T-cell (primary cell): ENCODE measurements around the gene OTOS. TPM values are rescaled to one million over a fixed set of nuclear protein-coding genes. Genes with fewer than 3 reads are reported as not detected.

ENCODE experiments used
- ATAC-seq, 4 experiments: fragments of 200-7000 bp in 3 of 4; fragments of 150-1000 bp in 1 of 4; cut with Tn5 transposase; replicated peaks in 1 of 4; 1 replicate in 3 of 4; 2 replicates in 1 of 4; pipeline ENCODE4 v1.10.0; 2021; ENCODE audit warnings: moderate library complexity in 3 of 4, mild to moderate bottlenecking in 2 of 4, moderate number of reproducible peaks in 1 of 4
- CTCF ChIA-PET, 2 donors: fragments of 300-600 bp; sonication (Branson Sonifier 250); formaldehyde crosslinking; loops; one replicate each; lab custom pipeline; 2022; ENCODE audit warnings: antibody characterized with exemption in 2 of 2; lab: Charles Lee
- POLR2A ChIA-PET, 2 donors: fragments of 300-600 bp; sonication (Branson Sonifier 250); formaldehyde crosslinking; loops; one replicate each; lab custom pipeline; 2022; ENCODE audit warnings: antibody characterized with exemption in 2 of 2; lab: Charles Lee
- DNase-seq, 35 experiments: peaks; one replicate each; pipeline versions ENCODE4 v3.0.0 to v3.0.0-alpha.2; 2013 to 2023
- H3K27ac ChIP-seq: one replicate; pipeline ENCODE4 v1.5.1; 2013; ENCODE audit warnings: low read length
- H3K27me3 ChIP-seq, 2 experiments: replicated peaks in 1 of 2; 1 replicate in 1 of 2; 2 replicates in 1 of 2; pipeline versions ENCODE4 v1.6.1 to v1.7.0; 2013; ENCODE audit warnings: low read length in 1 of 2, mixed read lengths in 1 of 2; ENCODE audit not compliant: control insufficient read depth in 2 of 2, insufficient read depth in 2 of 2; ENCODE audit errors: extremely low read depth in 1 of 2
- H3K36me3 ChIP-seq, 2 donors: 1 replicate in 1 of 2; 2 replicates in 1 of 2; pipeline versions ENCODE4 v1.6.1 to v1.7.0; 2013; ENCODE audit warnings: low read length in 1 of 2; ENCODE audit not compliant: control insufficient read depth in 2 of 2, insufficient read depth in 1 of 2; ENCODE audit errors: extremely low read depth in 1 of 2
- H3K4me1 ChIP-seq, 2 experiments: 1 replicate in 1 of 2; 2 replicates in 1 of 2; pipeline versions ENCODE4 v1.6.1 to v1.7.0; 2013; ENCODE audit warnings: low read length in 2 of 2, mixed read lengths in 1 of 2; ENCODE audit not compliant: insufficient read depth in 2 of 2, control insufficient read depth in 1 of 2; ENCODE audit errors: extremely low read depth in 1 of 2
- H3K4me3 ChIP-seq, 2 donors: 1 replicate in 1 of 2; 2 replicates in 1 of 2; pipeline versions ENCODE4 v1.5.1 to v1.7.0; 2013; ENCODE audit warnings: mild to moderate bottlenecking in 2 of 2, low read length in 1 of 2, moderate library complexity in 1 of 2; ENCODE audit not compliant: control insufficient read depth in 1 of 2; ENCODE audit errors: extremely low read depth in 1 of 2
- H3K9me3 ChIP-seq: 2 replicates; pipeline ENCODE4 v1.7.0; 2013
- H3K27ac Mint-ChIP-seq, 2 donors: one replicate each; pipeline ENCODE4 v1.8.0; 2020 to 2021; ENCODE audit warnings: mild to moderate bottlenecking in 2 of 2, mixed read lengths in 2 of 2
- H3K27me3 Mint-ChIP-seq, 2 donors: one replicate each; pipeline ENCODE4 v1.8.0; 2021 to 2022; ENCODE audit warnings: mixed read lengths in 2 of 2
- H3K36me3 Mint-ChIP-seq: one replicate; pipeline ENCODE4 v1.8.0; 2021; ENCODE audit warnings: mixed read lengths
- H3K4me1 Mint-ChIP-seq, 3 donors: one replicate each; pipeline ENCODE4 v1.8.0; 2020 to 2022; ENCODE audit warnings: mixed read lengths in 3 of 3, mild to moderate bottlenecking in 1 of 3
- H3K4me3 Mint-ChIP-seq, 3 donors: one replicate each; pipeline ENCODE4 v1.8.0; 2020 to 2022; ENCODE audit warnings: mild to moderate bottlenecking in 3 of 3, mixed read lengths in 3 of 3, moderate library complexity in 3 of 3
- H3K9me3 Mint-ChIP-seq, 3 donors: one replicate each; pipeline ENCODE4 v1.8.0; 2020 to 2022; ENCODE audit warnings: mixed read lengths in 3 of 3
- WGBS: methylation state at CpG from one replicate; pipeline ENCODE4 v1.1.5; 2013; ENCODE audit warnings: missing lambda C conversion rate; ENCODE audit not compliant: insufficient coverage; 5-methylcytosine and 5-hydroxymethylcytosine counted together
- total RNA-seq, 35 experiments: library from RNA in 6 of 35; stranded (reverse) in 6 of 35; fragments of 120-200 nt in 1 of 35; gene quantifications; one replicate each; pipeline versions ENCODE4 v1.2.1 to v1.2.4 and lab custom pipeline; 2013 to 2026

The OTOS gene
- total RNA-seq, 5 donors from 2014 or later (not counting 1 experiment from before 2014, with no cell fraction given) = not detected

DNA sequence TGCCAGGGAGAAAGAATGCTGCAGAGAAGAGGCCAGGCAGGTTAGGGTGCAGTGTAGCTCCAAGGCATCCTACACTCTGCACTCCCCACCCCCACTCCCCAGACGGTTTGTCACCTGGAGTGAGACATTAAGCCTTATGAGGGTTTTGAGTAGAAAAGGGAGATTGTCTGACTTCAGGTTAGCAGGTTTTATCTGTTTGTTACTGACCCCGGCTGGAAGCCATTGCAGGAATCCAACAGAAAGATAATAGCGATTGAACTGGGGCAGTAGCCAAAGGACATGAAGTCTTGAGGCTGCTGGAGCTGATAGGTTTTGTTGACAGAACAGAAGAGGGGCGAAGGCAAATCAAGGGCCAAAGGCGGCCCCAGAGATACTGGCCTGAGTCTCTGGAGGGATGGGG is 51.2 kb downstream of the OTOS start:
- DNase-seq (no peak), ATAC-seq (no peak)
- Mint-ChIP-seq H3K27me3 (peaks cover 41 to 48% of the 10 kb centered on the region in 2 donors), H3K4me3 (no peak overlapping the region), H3K9me3 (peaks cover 17 to 23% (median 18%) of the 10 kb centered on the region in 3 donors), H3K4me1 (no peaks in the 10 kb centered on the region), H3K27ac (no peak overlapping the region), H3K36me3 (peaks cover 6% of the 10 kb centered on the region)
- no peaks in the 10 kb centered on the region for H3K9me3 ChIP-seq
- 81% methylated on average over 4 of the region's 5 CpGs for WGBS
- CTCF ChIA-PET = no interaction called here
- no peaks in the 10 kb centered on the region for H3K36me3 ChIP-seq
- peaks cover 2 to 11% of the 10 kb centered on the region in 2 experiments for H3K27me3 ChIP-seq
- H3K4me3 ChIP-seq = no peak overlapping the region
- H3K4me1 ChIP-seq = no peaks in the 10 kb centered on the region
- no peak overlapping the region for H3K27ac ChIP-seq
- POLR2A ChIA-PET = no interaction called here

Other genes starting within 250 kb of the OTOS start
- 100 to 1,000 TPM in 1 of 5 donors, 10 to 100 TPM in 4; 80.6 to 106 (median 97.0) TPM for gene NDUFA10, start 115.3 kb downstream of the OTOS start, total RNA-seq
- gene OR6B2, start 110.2 kb downstream of the OTOS start, total RNA-seq = not detected
- gene OR6B3, start 87.1 kb downstream of the OTOS start, total RNA-seq = not detected
- gene COPS9, start 4.4 kb downstream of the OTOS start, total RNA-seq = 10 to 100 TPM; 66.3 to 96.2 (median 85.4) TPM